ENCODE data around the gene KCNG2.

- TF ChIP-seq CTCF (IDR thresholded peaks at IDR 0.05; ENCODE audit: insufficient read depth, low read length, poor library complexity, severe bottlenecking) (no peak), EZH2phosphoT487 (conservative IDR thresholded peaks at IDR 0.05; ENCODE audit: low read length) (no peak)
These were observed 18.0 kb upstream of the KCNG2 start for GRCh38 chr18:79779700-79780190.

Measured in SU-DHL-6 (cell line).